Thyroid gland (tissue), 4 donors: ENCODE results near the gene RNF6.

Experiments
- POLR2A ChIP-seq, 2 donors: fragments of 450-650 bp; IDR thresholded peaks; one replicate each; pipeline ENCODE4 v1.6.1; 2017; ENCODE audit warnings: antibody characterized with exemption in 2 of 2, mild to moderate bottlenecking in 2 of 2, moderate library complexity in 1 of 2
- TF ChIP-seq, protein P1 (sequence below), 6 experiments: fragments of 200-600 bp in 3 of 6; fragments of 450-650 bp in 3 of 6; sonication (generic) in 3 of 6; IDR thresholded peaks; one replicate each; pipeline ENCODE4 v1.5.1; 2016 to 2019; ENCODE audit warnings: antibody characterized with exemption in 6 of 6, mild to moderate bottlenecking in 2 of 6, inconsistent platforms in 1 of 6, moderate library complexity in 1 of 6

DNA sequence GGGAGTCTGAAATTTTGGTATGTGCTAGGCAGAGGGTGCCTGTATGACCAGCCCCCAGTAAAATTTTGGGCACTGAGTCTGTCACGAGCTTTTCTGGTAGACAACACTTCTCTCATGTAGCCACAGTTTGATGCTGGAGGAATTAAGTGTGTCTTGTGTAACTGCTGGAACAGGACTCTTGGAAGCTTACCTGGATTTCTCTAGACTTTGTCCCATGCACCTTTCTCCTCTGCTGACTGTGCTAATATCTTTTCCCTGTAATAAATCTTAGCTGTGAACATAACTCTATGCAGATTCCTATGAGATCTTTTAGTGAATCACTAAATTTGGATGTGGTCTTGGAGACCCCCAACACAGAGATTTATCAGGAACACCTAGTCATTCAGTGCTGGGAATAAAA is 13.8 kb downstream of the RNF6 start:
- TF ChIP-seq, protein P1, sequence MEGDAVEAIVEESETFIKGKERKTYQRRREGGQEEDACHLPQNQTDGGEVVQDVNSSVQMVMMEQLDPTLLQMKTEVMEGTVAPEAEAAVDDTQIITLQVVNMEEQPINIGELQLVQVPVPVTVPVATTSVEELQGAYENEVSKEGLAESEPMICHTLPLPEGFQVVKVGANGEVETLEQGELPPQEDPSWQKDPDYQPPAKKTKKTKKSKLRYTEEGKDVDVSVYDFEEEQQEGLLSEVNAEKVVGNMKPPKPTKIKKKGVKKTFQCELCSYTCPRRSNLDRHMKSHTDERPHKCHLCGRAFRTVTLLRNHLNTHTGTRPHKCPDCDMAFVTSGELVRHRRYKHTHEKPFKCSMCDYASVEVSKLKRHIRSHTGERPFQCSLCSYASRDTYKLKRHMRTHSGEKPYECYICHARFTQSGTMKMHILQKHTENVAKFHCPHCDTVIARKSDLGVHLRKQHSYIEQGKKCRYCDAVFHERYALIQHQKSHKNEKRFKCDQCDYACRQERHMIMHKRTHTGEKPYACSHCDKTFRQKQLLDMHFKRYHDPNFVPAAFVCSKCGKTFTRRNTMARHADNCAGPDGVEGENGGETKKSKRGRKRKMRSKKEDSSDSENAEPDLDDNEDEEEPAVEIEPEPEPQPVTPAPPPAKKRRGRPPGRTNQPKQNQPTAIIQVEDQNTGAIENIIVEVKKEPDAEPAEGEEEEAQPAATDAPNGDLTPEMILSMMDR (IDR thresholded peaks at IDR 0.05), result no peak
- no peak for TF ChIP-seq POLR2A (IDR thresholded peaks at IDR 0.05)
